LNCaP clone FGC (cell line): ENCODE data around the gene GABRA5.

Experiments used
- DNase-seq: peaks from one replicate; pipeline ENCODE4 v3.0.0-alpha.2; 2011; ENCODE audit warnings: low read depth
- H3K4me3 ChIP-seq: 2 replicates; pipeline ENCODE4 v1.5.1; 2011; ENCODE audit warnings: mild to moderate bottlenecking, low read depth, low read length, control low read depth
- CTCF ChIP-seq: IDR thresholded peaks from 2 replicates; pipeline ENCODE4 v1.5.1; 2012; ENCODE audit warnings: mild to moderate bottlenecking; ENCODE audit not compliant: control insufficient read depth, insufficient read depth; ENCODE audit errors: extremely low read depth

GABRA5 gene

GRCh38 chr15:26921433-26921832, 54.6 kb downstream of the GABRA5 start:
- no peak overlapping the region for H3K4me3 ChIP-seq
- TF ChIP-seq CTCF = no peak
- DNase-seq = no peak

GRCh38 chr15:26926081-26926480, 59.2 kb downstream of the GABRA5 start:
- H3K4me3 ChIP-seq = no peak overlapping the region
- TF ChIP-seq CTCF = no peak
- DNase-seq = no peak

- H3K4me3 ChIP-seq = no peak overlapping the region
- TF ChIP-seq CTCF = no peak
- no peak for DNase-seq
Measured at GRCh38 chr15:26928051-26928450, 61.2 kb downstream of the GABRA5 start.

GRCh38 chr15:26929588-26929987, 62.7 kb downstream of the GABRA5 start:
- no peak for DNase-seq
- H3K4me3 ChIP-seq = no peak overlapping the region
- TF ChIP-seq CTCF = no peak

GRCh38 chr15:26934848-26935247, 68.0 kb downstream of the GABRA5 start:
- no peak for TF ChIP-seq CTCF
- DNase-seq = no peak
- H3K4me3 ChIP-seq = no peak overlapping the region

GRCh38 chr15:26935322-26935721, 68.5 kb downstream of the GABRA5 start:
- DNase-seq = no peak
- no peak overlapping the region for H3K4me3 ChIP-seq
- no peak for TF ChIP-seq CTCF

GRCh38 chr15:26936502-26936901, 69.6 kb downstream of the GABRA5 start:
- TF ChIP-seq CTCF = no peak
- DNase-seq = no peak
- H3K4me3 ChIP-seq = no peak overlapping the region
